Testis (tissue), 3 donors: ENCODE measurements around the gene SRCAP. TPM values are rescaled to one million over a fixed set of nuclear protein-coding genes. Genes with fewer than 3 reads are reported as not detected.

ENCODE experiments used
- DNase-seq: peaks from one replicate; pipeline ENCODE4 v3.0.0-alpha.2; 2019
- H3K27ac ChIP-seq, 2 donors: fragments of 200-600 bp; sonication (generic); one replicate each; pipeline ENCODE4 v1.5.1; 2019
- H3K27me3 ChIP-seq: fragments of 200-600 bp; sonication (generic); one replicate; pipeline ENCODE4 v1.5.1; 2019
- H3K36me3 ChIP-seq: fragments of 200-600 bp; sonication (generic); one replicate; pipeline ENCODE4 v1.5.1; 2017; ENCODE audit warnings: low read depth; ENCODE audit errors: missing control alignments
- H3K4me1 ChIP-seq: fragments of 200-600 bp; sonication (generic); one replicate; pipeline ENCODE4 v1.5.1; 2019
- H3K4me3 ChIP-seq, 2 donors: fragments of 200-600 bp; sonication (generic); one replicate each; pipeline ENCODE4 v1.5.1; 2017 to 2019
- H3K9me3 ChIP-seq: fragments of 200-600 bp; sonication (generic); one replicate; pipeline ENCODE4 v1.5.1; 2017
- POLR2A ChIP-seq: fragments of 450-650 bp; IDR thresholded peaks from one replicate; pipeline ENCODE4 v1.6.1; 2017; ENCODE audit warnings: antibody characterized with exemption, mild to moderate bottlenecking, moderate library complexity
- WGBS, 2 donors: methylation state at CpG; one replicate each; pipeline ENCODE4 v1.1.5; 2018; 5-methylcytosine and 5-hydroxymethylcytosine counted together
- intact Hi-C: fragments of 100-400 bp; cut with DNase I; formaldehyde crosslinking; loops from one replicate; pipeline ENCODE4 v1.15.1; 2023; ENCODE audit warnings: low total_unique reads
- polyA plus RNA-seq: library from polyadenylated mRNA; stranded (reverse); fragments of 350-450 nt; fragmentation: Illumina TruSeq; extraction: RNeasy Lipid Tissue Mini Kit (QIAGEN cat#74804); gene quantifications from one replicate; pipeline ENCODE4 v1.2.3, GENCODE V29; 2014; ENCODE audit warnings: low read depth, low replicate concordance; ENCODE audit not compliant: insufficient read depth
- total RNA-seq, 2 donors: library from RNA; depleted of rRNA; stranded (reverse); fragments of >200 nt; gene quantifications; one replicate each; pipeline ENCODE4 v1.2.3, GENCODE V29; 2016
- TF ChIP-seq, protein P1 (sequence below), 3 experiments: fragments of 450-650 bp in 2 of 3; fragments of 200-600 bp in 1 of 3; sonication (generic) in 1 of 3; IDR thresholded peaks; one replicate each; pipeline ENCODE4 v1.5.1; 2016 to 2019; ENCODE audit warnings: antibody characterized with exemption in 3 of 3, mild to moderate bottlenecking in 2 of 3, moderate library complexity in 1 of 3

The SRCAP gene
- total and polyA plus RNA-seq, 3 donors from 2014 or later, result 44.3 to 80.8 (median 74.3) TPM

DNA sequence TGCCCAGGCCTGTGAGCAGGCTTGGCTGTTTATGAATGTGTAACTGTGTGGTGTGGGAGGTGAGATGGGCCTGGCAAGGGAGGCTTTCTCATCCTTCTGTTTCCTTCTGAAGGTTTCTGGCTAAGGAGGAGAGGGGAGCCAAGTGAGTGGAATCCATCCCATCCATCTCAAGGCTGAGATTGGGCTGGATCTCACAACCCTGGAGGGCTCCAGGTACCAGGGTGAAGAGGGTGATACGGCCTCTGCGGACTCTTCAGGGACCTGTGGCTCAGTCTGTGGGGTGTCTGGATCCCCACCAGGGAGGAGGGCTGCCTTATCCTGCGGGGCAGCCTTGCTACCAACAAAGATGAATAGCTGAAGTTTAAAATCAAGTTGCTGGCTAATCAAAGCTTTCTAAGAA, 81.0 kb downstream of the SRCAP start:
- no peak overlapping the region for H3K4me3 ChIP-seq
- intact Hi-C loops, result no loop called here
- H3K9me3 ChIP-seq, result no peaks in the 10 kb centered on the region
- no peak for DNase-seq
- 85 to 90% methylated on average over 2 to 3 of the region's 3 CpGs for WGBS, 2 donors
- H3K4me1 ChIP-seq, result peaks cover 8% of the 10 kb centered on the region
- H3K27me3 ChIP-seq, result no peaks in the 10 kb centered on the region
- TF ChIP-seq POLR2A, result no peak
- TF ChIP-seq, protein P1, sequence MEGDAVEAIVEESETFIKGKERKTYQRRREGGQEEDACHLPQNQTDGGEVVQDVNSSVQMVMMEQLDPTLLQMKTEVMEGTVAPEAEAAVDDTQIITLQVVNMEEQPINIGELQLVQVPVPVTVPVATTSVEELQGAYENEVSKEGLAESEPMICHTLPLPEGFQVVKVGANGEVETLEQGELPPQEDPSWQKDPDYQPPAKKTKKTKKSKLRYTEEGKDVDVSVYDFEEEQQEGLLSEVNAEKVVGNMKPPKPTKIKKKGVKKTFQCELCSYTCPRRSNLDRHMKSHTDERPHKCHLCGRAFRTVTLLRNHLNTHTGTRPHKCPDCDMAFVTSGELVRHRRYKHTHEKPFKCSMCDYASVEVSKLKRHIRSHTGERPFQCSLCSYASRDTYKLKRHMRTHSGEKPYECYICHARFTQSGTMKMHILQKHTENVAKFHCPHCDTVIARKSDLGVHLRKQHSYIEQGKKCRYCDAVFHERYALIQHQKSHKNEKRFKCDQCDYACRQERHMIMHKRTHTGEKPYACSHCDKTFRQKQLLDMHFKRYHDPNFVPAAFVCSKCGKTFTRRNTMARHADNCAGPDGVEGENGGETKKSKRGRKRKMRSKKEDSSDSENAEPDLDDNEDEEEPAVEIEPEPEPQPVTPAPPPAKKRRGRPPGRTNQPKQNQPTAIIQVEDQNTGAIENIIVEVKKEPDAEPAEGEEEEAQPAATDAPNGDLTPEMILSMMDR (IDR thresholded peaks at IDR 0.05), result no peak
- no peaks in the 10 kb centered on the region for H3K36me3 ChIP-seq
- H3K27ac ChIP-seq, result no peak overlapping the region

DNA sequence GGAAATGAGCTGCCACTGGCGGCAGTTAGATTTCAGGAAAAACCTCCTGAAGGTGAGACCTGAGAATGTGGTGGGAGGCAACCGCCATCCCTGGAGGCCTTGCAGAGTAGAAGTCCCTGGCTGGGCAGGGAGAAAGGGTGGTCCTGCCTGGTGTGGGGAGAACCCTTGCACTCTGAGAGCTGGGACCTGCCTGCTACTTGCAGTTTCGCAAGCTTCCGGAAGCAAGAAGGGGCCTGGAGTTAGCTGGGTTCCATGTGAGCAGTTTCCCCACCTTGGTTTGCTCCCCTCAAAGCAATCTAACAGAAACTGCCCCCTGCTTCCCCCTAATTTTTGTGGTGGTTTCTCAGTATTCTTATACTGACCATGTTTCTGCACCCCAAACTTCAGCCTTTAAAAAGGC, 81.6 kb downstream of the SRCAP start:
- no peaks in the 10 kb centered on the region for H3K9me3 ChIP-seq
- H3K36me3 ChIP-seq, result no peaks in the 10 kb centered on the region
- intact Hi-C loops, result no loop called here
- H3K4me3 ChIP-seq, result no peak overlapping the region
- TF ChIP-seq POLR2A, result no peak
- TF ChIP-seq, protein P1 (IDR thresholded peaks at IDR 0.05), result no peak
- H3K27me3 ChIP-seq, result no peaks in the 10 kb centered on the region
- H3K4me1 ChIP-seq, result peaks cover 13% of the 10 kb centered on the region
- WGBS, 2 donors, result 72 to 74% methylated on average over 4 of the region's 4 CpGs
- no peak for DNase-seq
- H3K27ac ChIP-seq, result no peak overlapping the region

DNA sequence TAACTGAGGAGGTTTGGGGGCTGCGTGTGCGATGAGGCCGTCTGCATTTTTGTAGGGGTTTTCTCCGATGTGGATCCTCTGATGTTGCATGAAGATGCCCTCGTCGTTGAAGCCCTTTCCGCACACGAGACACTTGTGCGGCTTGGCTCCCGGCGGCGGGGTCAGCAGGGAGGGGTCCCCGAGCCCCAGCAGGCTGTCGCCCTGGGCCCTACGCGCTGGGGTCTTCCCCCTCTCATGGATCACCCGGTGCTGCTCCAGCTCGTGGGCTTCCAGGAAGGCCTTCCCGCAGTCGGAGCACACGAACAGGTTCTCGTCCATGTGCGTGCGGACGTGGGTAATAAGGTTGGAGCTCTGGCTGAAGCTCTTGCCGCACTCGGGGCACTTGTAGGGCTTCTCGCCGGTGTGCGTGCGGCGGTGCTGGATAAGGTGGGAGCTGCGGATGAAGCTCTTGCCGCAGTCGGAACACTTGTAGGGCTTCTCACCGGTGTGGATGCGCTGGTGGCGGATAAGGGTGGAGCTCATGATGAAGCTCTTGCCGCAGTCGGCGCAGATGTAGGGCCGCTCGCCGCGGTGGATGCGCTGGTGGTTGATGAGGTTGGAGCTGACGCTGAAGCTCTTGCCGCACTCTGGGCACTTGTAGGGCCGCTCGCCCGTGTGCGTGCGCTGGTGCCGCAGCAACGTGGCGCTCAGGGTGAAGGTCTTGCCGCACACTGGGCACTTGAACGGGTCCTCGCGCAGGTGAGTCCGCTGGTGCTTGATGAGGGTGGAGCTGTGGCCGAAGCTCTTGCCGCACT, 83.7 kb downstream of the SRCAP start:
- Histone ChIP-seq H3K27me3 (no peaks in the 10 kb centered on the region), H3K36me3 (no peaks in the 10 kb centered on the region)
- intact Hi-C loops, result no loop called here

DNA sequence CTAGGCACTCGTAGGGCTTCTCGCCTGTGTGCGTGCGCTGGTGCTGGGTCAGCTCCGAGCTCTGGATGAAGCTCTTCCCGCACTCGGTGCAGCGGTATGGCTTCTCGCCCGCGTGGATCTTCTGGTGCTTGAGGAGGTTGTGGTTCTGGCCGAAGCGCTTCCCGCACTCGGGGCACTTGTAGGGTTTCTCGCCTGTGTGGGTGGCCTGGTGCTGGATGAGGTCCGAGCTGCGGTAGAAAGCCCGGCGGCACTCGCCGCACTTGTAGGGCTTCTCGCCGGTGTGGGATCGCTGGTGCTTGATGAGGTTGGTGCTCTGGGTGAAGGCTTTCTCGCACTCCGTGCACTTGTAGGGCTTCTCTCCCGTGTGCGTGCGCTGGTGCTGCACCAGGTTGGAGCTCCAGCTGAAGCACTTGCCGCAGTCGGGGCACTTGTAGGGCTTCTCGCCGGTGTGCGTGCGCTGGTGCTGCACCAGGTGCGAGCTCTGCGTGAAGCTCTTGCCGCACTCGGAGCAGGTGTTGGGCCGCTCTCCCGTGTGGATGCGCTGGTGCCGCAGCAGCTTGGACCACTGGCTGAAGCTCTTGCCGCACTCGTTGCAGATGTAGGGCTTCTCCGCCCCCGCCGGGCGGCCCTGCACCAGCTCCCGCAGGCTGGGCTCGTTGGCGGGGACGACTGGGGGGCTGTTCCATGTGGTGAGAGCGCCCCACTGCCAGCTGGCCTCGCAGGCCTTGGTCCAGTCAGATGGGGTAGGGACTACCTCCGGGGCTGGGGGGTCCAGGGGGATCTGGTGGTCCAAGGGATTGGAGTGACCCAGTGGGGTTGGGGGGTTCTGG, 84.5 kb downstream of the SRCAP start:
- no peaks in the 10 kb centered on the region for H3K27me3 ChIP-seq
- 72 to 79% methylated on average over 9 to 54 of the region's 57 CpGs for WGBS, 2 donors
- intact Hi-C loops, result no loop called here

More for the DNA sequence above, 83.7 kb downstream of the SRCAP start:
- no peak for TF ChIP-seq POLR2A
- TF ChIP-seq, protein P1 (IDR thresholded peaks at IDR 0.05), result no peak
- H3K9me3 ChIP-seq, result no peaks in the 10 kb centered on the region
- H3K4me3 ChIP-seq, result peak overlapping the region in 1 of 2 donors; percentile 5
- no peak for DNase-seq
- no peak overlapping the region for H3K27ac ChIP-seq
- peaks cover 17% of the 10 kb centered on the region for H3K4me1 ChIP-seq
- 53 to 81% methylated on average over 19 to 63 of the region's 63 CpGs for WGBS, 2 donors

More for the DNA sequence above, 84.5 kb downstream of the SRCAP start:
- peak overlapping the region in 1 of 2 donors; percentile 5 for H3K4me3 ChIP-seq
- no peaks in the 10 kb centered on the region for H3K36me3 ChIP-seq
- peaks cover 17% of the 10 kb centered on the region for H3K4me1 ChIP-seq
- no peak overlapping the region for H3K27ac ChIP-seq
- DNase-seq, result no peak
- TF ChIP-seq POLR2A, result no peak
- TF ChIP-seq, protein P1 (IDR thresholded peaks at IDR 0.05), result no peak
- no peaks in the 10 kb centered on the region for H3K9me3 ChIP-seq
